HG02884 (cell line): ENCODE data around the gene KIAA1210.
"Not testable (repeated sequence)": the region's sequence is repeated elsewhere in the genome, so short reads cannot be mapped to it uniquely, and the experiment has no call there.

ENCODE experiments used
- ATAC-seq: cut with Tn5 transposase; IDR thresholded peaks from one replicate; pipeline ENCODE4 v1.9.1; 2021; ENCODE audit warnings: mild to moderate bottlenecking, moderate library complexity; ENCODE audit not compliant: unreplicated experiment

KIAA1210 gene

DNA sequence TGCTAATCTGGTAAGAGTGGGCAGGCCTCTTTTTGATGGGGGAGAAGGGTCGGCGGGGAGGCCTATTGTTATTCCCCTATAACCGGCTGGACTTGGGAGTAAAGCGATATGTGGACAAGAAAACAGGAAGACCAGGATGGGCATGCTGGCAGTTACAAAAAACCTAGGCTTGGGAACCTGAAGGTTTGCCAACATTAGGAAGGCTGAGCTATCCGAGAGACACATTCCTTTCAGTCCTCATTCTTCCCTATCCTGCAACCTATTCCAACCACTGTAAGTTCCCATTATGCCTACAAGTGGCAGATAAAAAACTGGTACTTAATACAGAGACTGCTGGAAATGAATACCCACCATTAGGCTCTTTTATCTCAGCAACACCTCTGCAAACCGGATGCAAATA is 87.2 kb downstream of the KIAA1210 start:
- ATAC-seq, result no peak

DNA sequence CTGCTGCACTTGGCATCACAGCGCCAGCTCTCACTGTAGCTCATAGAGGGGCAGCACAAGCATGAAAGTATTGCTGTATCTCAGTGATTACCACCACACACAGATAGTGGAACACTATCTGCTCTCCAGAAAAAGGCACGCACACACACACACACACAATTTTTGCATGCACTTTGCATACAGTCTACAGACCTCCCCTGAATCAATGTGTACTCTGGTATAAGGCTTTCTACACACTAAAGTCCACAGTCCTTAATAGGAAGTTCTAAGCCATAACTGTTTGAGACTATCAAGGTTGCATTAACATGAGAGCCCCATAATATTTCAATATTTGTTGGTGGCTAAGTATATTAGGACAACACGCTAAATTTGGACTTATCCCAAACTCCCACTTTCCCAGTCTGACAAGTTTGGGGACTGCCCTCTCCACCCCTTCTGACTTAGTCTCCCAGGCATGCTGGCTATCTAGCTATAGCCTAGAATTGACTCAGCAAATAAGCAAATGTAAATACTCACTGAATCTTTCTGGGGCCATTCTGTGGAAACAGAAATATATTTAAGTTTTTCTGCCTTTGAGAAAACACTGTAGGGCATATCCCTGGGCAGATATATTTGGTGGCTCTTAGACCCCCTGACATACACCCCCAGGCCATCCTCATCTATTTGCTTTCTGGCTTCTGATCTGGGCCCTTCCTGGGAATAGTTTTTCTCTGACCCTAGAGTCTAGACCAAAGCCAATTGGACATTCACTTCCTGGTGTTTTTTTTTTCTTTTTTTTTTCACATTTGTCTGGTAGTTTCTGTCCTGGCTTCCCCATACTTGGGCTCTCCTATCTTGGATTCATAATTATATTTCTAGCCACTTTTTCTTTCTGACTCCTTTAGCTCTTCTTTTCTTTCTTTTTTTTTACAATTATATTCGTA is 91.2 kb downstream of the KIAA1210 start:
- no peak for ATAC-seq

DNA sequence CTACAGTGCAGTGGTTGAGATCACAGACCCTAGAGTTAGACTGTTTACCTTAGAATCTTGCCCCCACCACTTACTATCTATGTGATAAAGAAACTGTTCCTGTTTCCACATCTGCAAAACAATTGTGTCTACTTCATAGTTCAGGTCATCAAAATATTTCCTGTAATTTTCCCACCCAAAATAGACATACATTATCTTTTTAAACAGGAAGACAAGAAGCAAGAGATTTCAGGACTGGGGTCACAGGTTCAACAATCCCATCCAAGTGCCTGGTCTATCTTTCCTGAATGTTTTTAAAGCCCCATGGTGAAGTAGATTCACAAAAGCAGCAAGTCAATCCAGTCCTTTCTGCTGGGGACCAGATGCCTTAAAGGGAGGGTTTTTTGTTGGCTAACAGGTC is 96.6 kb downstream of the KIAA1210 start:
- no peak for ATAC-seq

DNA sequence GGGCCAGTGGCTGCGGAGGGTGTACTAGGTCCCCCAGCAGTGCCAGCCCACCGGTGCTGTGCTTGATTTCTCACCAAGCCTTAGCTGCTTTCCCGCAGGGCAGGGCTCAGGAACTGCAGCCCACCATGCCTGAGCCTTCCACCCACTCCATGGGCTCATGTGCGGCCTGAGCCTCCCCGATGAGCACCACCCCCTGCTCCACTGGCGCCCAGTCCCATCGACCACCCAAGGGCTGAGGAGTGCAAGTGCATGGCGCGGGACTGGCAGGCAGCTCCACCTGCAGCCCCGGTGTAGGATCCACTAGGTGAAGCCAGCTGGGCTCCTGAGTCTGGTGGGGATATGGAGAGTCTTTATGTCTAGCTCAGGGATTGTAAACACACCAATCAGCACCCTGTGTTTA is 98.0 kb downstream of the KIAA1210 start:
- ATAC-seq, result not testable (repeated sequence)

DNA sequence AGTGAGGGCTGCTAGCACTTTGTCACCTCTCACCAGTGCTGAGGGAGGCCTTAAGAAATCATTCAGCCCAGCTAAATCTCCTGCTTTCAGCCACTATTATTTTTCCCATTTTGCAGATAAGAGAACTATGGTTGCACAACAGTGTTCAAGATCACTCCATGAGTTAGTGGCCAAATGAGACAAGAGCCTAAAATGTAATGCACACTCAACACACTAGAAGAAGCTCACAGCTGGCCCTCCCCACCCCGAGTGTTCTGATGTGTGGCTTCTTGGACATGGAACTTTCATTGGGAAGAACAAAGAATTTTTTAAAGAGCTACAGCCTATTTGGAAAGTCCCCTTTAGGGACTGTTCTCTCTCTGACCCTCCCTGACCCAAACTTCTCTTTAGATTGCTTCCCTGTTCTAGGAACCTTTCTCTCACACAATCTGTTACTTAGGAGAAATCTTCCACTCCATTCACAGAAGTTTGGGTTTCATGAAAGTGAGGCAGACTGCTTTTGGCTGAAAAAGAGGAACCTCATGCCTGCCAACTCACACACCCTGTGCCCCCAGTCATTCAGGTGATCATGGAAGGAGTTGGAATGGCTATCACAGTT is 98.8 kb downstream of the KIAA1210 start:
- no peak for ATAC-seq
